Measurements from ENCODE around the gene GLMP. TPM values are rescaled to one million over a fixed set of nuclear protein-coding genes. Genes with fewer than 3 reads are reported as not detected.

The GLMP gene
- total RNA-seq, 2 experiments from 2014 or later, result 10.0 to 10.1 TPM

GRCh38 chr1:156284757-156285156, 10.7 kb downstream of the GLMP start:
- H3K4me3 Mint-ChIP-seq, result no peak overlapping the region
- peaks cover 6% of the 10 kb centered on the region for H3K36me3 Mint-ChIP-seq (ENCODE audit: low read depth)
- no peaks in the 10 kb centered on the region for H3K27me3 Mint-ChIP-seq (ENCODE audit: low read depth)
- DNase-seq, result no peak
- no peak overlapping the region for H3K27ac Mint-ChIP-seq
- H3K4me1 Mint-ChIP-seq (ENCODE audit: low read depth), result peaks cover 27% of the 10 kb centered on the region
- CTCF ChIA-PET, result interaction anchor here (1.0 kb wide), 2 partner anchors 22 to 193 kb away, joined by 3 read pairs; no protein-coding TSS in a partner anchor
- intact Hi-C loops (cut with micrococcal nuclease), result loop anchor here (5.0 kb wide), 1 partner anchor 57 kb away; no protein-coding TSS in a partner anchor
- H3K9me3 Mint-ChIP-seq, result no peaks in the 10 kb centered on the region

GRCh38 chr1:156284112-156284511, 11.4 kb downstream of the GLMP start, which contains the start of gene TMEM79:
TMEM79 (plus strand) TSS chr1:156284325; CDS start chr1:156285227, 902 bp downstream.
- Mint-ChIP-seq H3K27ac (peak within 1 kb of the TSS; percentile 92), H3K4me1 (ENCODE audit: low read depth) (peaks cover 27% of the 10 kb centered on the region), H3K36me3 (ENCODE audit: low read depth) (peaks cover 4% of the 10 kb centered on the region), H3K4me3 (peak within 1 kb of the TSS; percentile 99), H3K9me3 (no peaks in the 10 kb centered on the region), H3K27me3 (ENCODE audit: low read depth) (no peaks in the 10 kb centered on the region)
- CTCF ChIA-PET, result interaction anchor here (1.0 to 2.0 kb wide), 7 partner anchors 12 to 197 kb away, joined by 3 to 5 read pairs (median 3); no protein-coding TSS in a partner anchor
- intact Hi-C loops (cut with micrococcal nuclease), result loop anchor here (5.0 kb wide), 1 partner anchor 57 kb away; no protein-coding TSS in a partner anchor
- DNase-seq, result no peak

- Mint-ChIP-seq H3K36me3 (ENCODE audit: low read depth) (peaks cover 4% of the 10 kb centered on the region), H3K27ac (peak overlapping the region; percentile 48), H3K27me3 (ENCODE audit: low read depth) (no peaks in the 10 kb centered on the region), H3K4me1 (ENCODE audit: low read depth) (peaks cover 27% of the 10 kb centered on the region), H3K4me3 (peak overlapping the region; percentile 99), H3K9me3 (no peaks in the 10 kb centered on the region)
- intact Hi-C loops (cut with micrococcal nuclease), result loop anchor here (2.0 to 5.0 kb wide), 3 partner anchors 56 to 217 kb away; partner anchors contain the start of gene MEF2D
- CTCF ChIA-PET, result interaction anchor here (0.6 to 2.0 kb wide), 13 partner anchors 12 to 227 kb away, joined by 3 to 5 read pairs (median 3); partner anchors contain the start of gene CCT3
- no peak for DNase-seq
These were observed 12.0 kb downstream of the GLMP start for GRCh38 chr1:156283521-156283920.

GRCh38 chr1:156282479-156283222, 12.8 kb downstream of the GLMP start, which contains the start of gene SMG5:
SMG5 (minus strand) TSS chr1:156282825; CDS start chr1:156282680, 145 bp downstream.
- Mint-ChIP-seq H3K36me3 (ENCODE audit: low read depth) (peaks cover 13% of the 10 kb centered on the region), H3K27me3 (ENCODE audit: low read depth) (no peaks in the 10 kb centered on the region), H3K27ac (peak within 1 kb of the TSS; percentile 92), H3K4me3 (peak within 1 kb of the TSS; percentile 99), H3K4me1 (ENCODE audit: low read depth) (peaks cover 27% of the 10 kb centered on the region), H3K9me3 (no peaks in the 10 kb centered on the region)
- intact Hi-C loops (cut with micrococcal nuclease), result loop anchor here (1.0 to 5.0 kb wide), 8 partner anchors 13 to 348 kb away; partner anchors contain the start of genes CCT3, GLMP, KHDC4 and LAMTOR2
- CTCF ChIA-PET, result interaction anchor here (0.6 to 2.0 kb wide), 11 partner anchors 22 to 198 kb away, joined by 3 to 5 read pairs (median 3); partner anchors contain the start of gene CCT3
- peak; percentile 99 for DNase-seq

GRCh38 chr1:156281693-156282478, 13.6 kb downstream of the GLMP start:
- CTCF ChIA-PET, result interaction anchor here (0.7 to 2.2 kb wide), 8 partner anchors 22 to 164 kb away, joined by 3 to 8 read pairs (median 4); no protein-coding TSS in a partner anchor
- Mint-ChIP-seq H3K27me3 (ENCODE audit: low read depth) (no peaks in the 10 kb centered on the region), H3K36me3 (ENCODE audit: low read depth) (peaks cover 18% of the 10 kb centered on the region), H3K9me3 (no peaks in the 10 kb centered on the region), H3K4me1 (ENCODE audit: low read depth) (peaks cover 27% of the 10 kb centered on the region), H3K27ac (peak overlapping the region; percentile 92), H3K4me3 (peak overlapping the region; percentile 99)
- intact Hi-C loops (cut with micrococcal nuclease), result loop anchor here (1.0 to 5.0 kb wide), 8 partner anchors 13 to 348 kb away; partner anchors contain the start of genes CCT3, GLMP, KHDC4 and LAMTOR2
- peak; percentile 45 for DNase-seq

GRCh38 chr1:156281281-156281680, 14.2 kb downstream of the GLMP start:
- intact Hi-C loops (cut with micrococcal nuclease), result loop anchor here (5.0 kb wide), 1 partner anchor 54 kb away; no protein-coding TSS in a partner anchor
- Mint-ChIP-seq H3K9me3 (no peaks in the 10 kb centered on the region), H3K27me3 (ENCODE audit: low read depth) (no peaks in the 10 kb centered on the region), H3K4me1 (ENCODE audit: low read depth) (peaks cover 26% of the 10 kb centered on the region), H3K36me3 (ENCODE audit: low read depth) (peaks cover 18% of the 10 kb centered on the region), H3K4me3 (peak overlapping the region; percentile 99), H3K27ac (peak overlapping the region; percentile 92)
- peak; percentile 72 for DNase-seq
- CTCF ChIA-PET, result interaction anchor here (0.7 to 2.2 kb wide), 7 partner anchors 21 to 154 kb away, joined by 3 to 8 read pairs (median 5); no protein-coding TSS in a partner anchor

- Mint-ChIP-seq H3K9me3 (no peaks in the 10 kb centered on the region), H3K27ac (no peak overlapping the region), H3K27me3 (ENCODE audit: low read depth) (no peaks in the 10 kb centered on the region), H3K36me3 (ENCODE audit: low read depth) (peaks cover 25% of the 10 kb centered on the region), H3K4me3 (no peak overlapping the region), H3K4me1 (ENCODE audit: low read depth) (peaks cover 25% of the 10 kb centered on the region)
- intact Hi-C loops (cut with micrococcal nuclease), result loop anchor here (5.0 kb wide), 1 partner anchor 53 kb away; no protein-coding TSS in a partner anchor
- CTCF ChIA-PET, result interaction anchor here (1.0 to 2.2 kb wide), 7 partner anchors 9 to 165 kb away, joined by 3 to 8 read pairs (median 7); no protein-coding TSS in a partner anchor
- DNase-seq, result no peak
These were observed 15.6 kb downstream of the GLMP start for GRCh38 chr1:156279837-156280236.

- CTCF ChIA-PET, result no interaction called here
- H3K4me1 Mint-ChIP-seq (ENCODE audit: low read depth), result peaks cover 17% of the 10 kb centered on the region
- no peaks in the 10 kb centered on the region for H3K27me3 Mint-ChIP-seq (ENCODE audit: low read depth)
- H3K36me3 Mint-ChIP-seq (ENCODE audit: low read depth), result peaks cover 47% of the 10 kb centered on the region
- intact Hi-C loops (cut with micrococcal nuclease), result no loop called here
- H3K27ac Mint-ChIP-seq, result peak overlapping the region; percentile 34
- H3K9me3 Mint-ChIP-seq, result no peaks in the 10 kb centered on the region
- no peak for DNase-seq
- H3K4me3 Mint-ChIP-seq, result no peak overlapping the region
These were observed 18.5 kb downstream of the GLMP start for GRCh38 chr1:156276966-156277381.

GRCh38 chr1:156276532-156276931, 18.9 kb downstream of the GLMP start:
- intact Hi-C loops (cut with micrococcal nuclease), result no loop called here
- Mint-ChIP-seq H3K36me3 (ENCODE audit: low read depth) (peaks cover 49% of the 10 kb centered on the region), H3K4me3 (no peak overlapping the region), H3K27ac (peak overlapping the region; percentile 34), H3K9me3 (no peaks in the 10 kb centered on the region), H3K27me3 (ENCODE audit: low read depth) (no peaks in the 10 kb centered on the region), H3K4me1 (ENCODE audit: low read depth) (peaks cover 15% of the 10 kb centered on the region)
- CTCF ChIA-PET, result no interaction called here
- no peak for DNase-seq

GRCh38 chr1:156270314-156270713, 25.2 kb downstream of the GLMP start:
- Mint-ChIP-seq H3K36me3 (ENCODE audit: low read depth) (peaks cover 55% of the 10 kb centered on the region), H3K4me3 (no peak overlapping the region), H3K27ac (no peak overlapping the region), H3K9me3 (no peaks in the 10 kb centered on the region), H3K27me3 (ENCODE audit: low read depth) (no peaks in the 10 kb centered on the region), H3K4me1 (ENCODE audit: low read depth) (no peaks in the 10 kb centered on the region)
- intact Hi-C loops (cut with micrococcal nuclease), result no loop called here
- CTCF ChIA-PET, result interaction anchor here (1.4 to 1.7 kb wide), 2 partner anchors 10 to 128 kb away, joined by 4 to 7 read pairs; no protein-coding TSS in a partner anchor
- no peak for DNase-seq

- intact Hi-C loops (cut with micrococcal nuclease), result no loop called here
- peaks cover 2% of the 10 kb centered on the region for H3K4me1 Mint-ChIP-seq (ENCODE audit: low read depth)
- no peak for DNase-seq
- no peaks in the 10 kb centered on the region for H3K9me3 Mint-ChIP-seq
- no peaks in the 10 kb centered on the region for H3K27me3 Mint-ChIP-seq (ENCODE audit: low read depth)
- no peak overlapping the region for H3K27ac Mint-ChIP-seq
- peaks cover 53% of the 10 kb centered on the region for H3K36me3 Mint-ChIP-seq (ENCODE audit: low read depth)
- H3K4me3 Mint-ChIP-seq, result no peak overlapping the region
- CTCF ChIA-PET, result interaction anchor here (0.8 kb wide), 1 partner anchor 54 kb away, joined by 4 read pairs; no protein-coding TSS in a partner anchor
These were observed 27.1 kb downstream of the GLMP start for GRCh38 chr1:156268336-156268735.
